Neural crest cell (in vitro differentiated cells): ENCODE results near the gene MICAL3. TPM values are rescaled to one million over a fixed set of nuclear protein-coding genes. Genes with fewer than 3 reads are reported as not detected.

Source experiments
- DNase-seq: peaks from one replicate; pipeline ENCODE4 v3.0.0; 2021; ENCODE audit warnings: low read depth, mixed read lengths, low spot score
- H3K27ac Mint-ChIP-seq: one replicate; pipeline ENCODE4 v1.8.0; 2021; ENCODE audit warnings: mild to moderate bottlenecking, mixed read lengths; ENCODE audit not compliant: unreplicated experiment
- H3K27me3 Mint-ChIP-seq: 2 replicates; pipeline ENCODE4 v1.8.0; 2021; ENCODE audit warnings: low read depth, mild to moderate bottlenecking, mixed read lengths
- H3K36me3 Mint-ChIP-seq: 2 replicates; pipeline ENCODE4 v1.8.0; 2021; ENCODE audit warnings: low read depth, mild to moderate bottlenecking, mixed read lengths
- H3K4me1 Mint-ChIP-seq: 2 replicates; pipeline ENCODE4 v1.8.0; 2021; ENCODE audit warnings: mixed read lengths
- H3K4me3 Mint-ChIP-seq: one replicate; pipeline ENCODE4 v1.8.0; 2021; ENCODE audit warnings: mild to moderate bottlenecking, mixed read lengths
- H3K9me3 Mint-ChIP-seq: 2 replicates; pipeline ENCODE4 v1.8.0; 2021; ENCODE audit warnings: mixed read lengths
- CTCF ChIP-seq: fragments of 200-600 bp; sonication (generic); conservative IDR thresholded peaks from 2 replicates; pipeline ENCODE4 v1.5.0; 2021; ENCODE audit warnings: antibody characterized with exemption, mild to moderate bottlenecking
- total RNA-seq: library from RNA; stranded (reverse); gene quantifications from 2 replicates; pipeline ENCODE4 v1.2.1, GENCODE V29; 2021

The MICAL3 gene
- total RNA-seq, 1 donor from 2014 or later, result 84.5 TPM

GRCh38 chr22:17876306-17876831, 148.0 kb downstream of the MICAL3 start:
- H3K4me3 Mint-ChIP-seq, result no peak overlapping the region
- H3K27ac Mint-ChIP-seq, result no peak overlapping the region
- no peak for DNase-seq
- no peaks in the 10 kb centered on the region for H3K27me3 Mint-ChIP-seq
- H3K36me3 Mint-ChIP-seq, result peaks cover 6% of the 10 kb centered on the region
- no peaks in the 10 kb centered on the region for H3K4me1 Mint-ChIP-seq
- H3K9me3 Mint-ChIP-seq, result no peaks in the 10 kb centered on the region
- TF ChIP-seq CTCF, result no peak

GRCh38 chr22:17875631-17876030, 148.7 kb downstream of the MICAL3 start:
- DNase-seq, result no peak
- Mint-ChIP-seq H3K4me3 (no peak overlapping the region), H3K4me1 (no peaks in the 10 kb centered on the region), H3K36me3 (peaks cover 3% of the 10 kb centered on the region), H3K9me3 (no peaks in the 10 kb centered on the region), H3K27ac (peak overlapping the region; percentile 47), H3K27me3 (no peaks in the 10 kb centered on the region)
- TF ChIP-seq CTCF, result no peak

GRCh38 chr22:17875156-17875555, 149.2 kb downstream of the MICAL3 start:
- H3K9me3 Mint-ChIP-seq, result no peaks in the 10 kb centered on the region
- H3K27me3 Mint-ChIP-seq, result no peaks in the 10 kb centered on the region

GRCh38 chr22:17874231-17874905, 150.0 kb downstream of the MICAL3 start:
- H3K9me3 Mint-ChIP-seq, result no peaks in the 10 kb centered on the region
- no peak overlapping the region for H3K27ac Mint-ChIP-seq
- no peak for DNase-seq
- no peaks in the 10 kb centered on the region for H3K4me1 Mint-ChIP-seq
- no peak overlapping the region for H3K4me3 Mint-ChIP-seq
- no peak for TF ChIP-seq CTCF
- no peaks in the 10 kb centered on the region for H3K27me3 Mint-ChIP-seq
- peaks cover 6% of the 10 kb centered on the region for H3K36me3 Mint-ChIP-seq

More at GRCh38 chr22:17875156-17875555, 149.2 kb downstream of the MICAL3 start:
- TF ChIP-seq CTCF, result no peak
- Mint-ChIP-seq H3K36me3 (peaks cover 5% of the 10 kb centered on the region), H3K4me1 (no peaks in the 10 kb centered on the region), H3K4me3 (no peak overlapping the region), H3K27ac (no peak overlapping the region)
- DNase-seq, result no peak

- no peak for DNase-seq
- peaks cover 6% of the 10 kb centered on the region for H3K36me3 Mint-ChIP-seq
- H3K9me3 Mint-ChIP-seq, result no peaks in the 10 kb centered on the region
- H3K27me3 Mint-ChIP-seq, result no peaks in the 10 kb centered on the region
- H3K4me3 Mint-ChIP-seq, result no peak overlapping the region
- peak overlapping the region; percentile 8 for H3K27ac Mint-ChIP-seq
- no peak for TF ChIP-seq CTCF
- H3K4me1 Mint-ChIP-seq, result no peaks in the 10 kb centered on the region
These were observed 150.6 kb downstream of the MICAL3 start for GRCh38 chr22:17873804-17874203.
